Nephron progenitor cell (in vitro differentiated cells): ENCODE measurements around the gene LRRC1.
A peak's percentile ranks its signal among the peaks of the same experiment; 100 is the strongest.

Source experiments
- DNase-seq: peaks from one replicate; pipeline ENCODE4 v3.0.0; 2021
- H3K27ac Mint-ChIP-seq: 2 replicates; pipeline ENCODE4 v1.8.0; 2021; ENCODE audit warnings: mild to moderate bottlenecking, moderate library complexity, mixed read lengths
- H3K27me3 Mint-ChIP-seq: 2 replicates; pipeline ENCODE4 v1.8.0; 2021; ENCODE audit warnings: mild to moderate bottlenecking, low read depth, mixed read lengths; ENCODE audit not compliant: poor library complexity
- H3K36me3 Mint-ChIP-seq: 2 replicates; pipeline ENCODE4 v1.8.0; 2021; ENCODE audit warnings: low read depth, mixed read lengths
- H3K4me1 Mint-ChIP-seq: 2 replicates; pipeline ENCODE4 v1.8.0; 2021; ENCODE audit warnings: mixed read lengths
- H3K4me3 Mint-ChIP-seq: 2 replicates; pipeline ENCODE4 v1.8.0; 2021; ENCODE audit warnings: mild to moderate bottlenecking, moderate library complexity, mixed read lengths
- H3K9me3 Mint-ChIP-seq: 2 replicates; pipeline ENCODE4 v1.8.0; 2021; ENCODE audit warnings: mild to moderate bottlenecking, moderate library complexity, mixed read lengths
- CTCF ChIP-seq: fragments of 200-600 bp; sonication (generic); IDR thresholded peaks from 2 replicates; pipeline ENCODE4 v1.5.0; 2021; ENCODE audit warnings: antibody characterized with exemption

LRRC1 gene

GRCh38 chr6:53854843-53855567, 60.2 kb downstream of the LRRC1 start:
- TF ChIP-seq CTCF = no peak
- DNase-seq = no peak
- no peak overlapping the region for H3K27ac Mint-ChIP-seq
- H3K4me3 Mint-ChIP-seq = no peak overlapping the region
- no peaks in the 10 kb centered on the region for H3K9me3 Mint-ChIP-seq
- no peaks in the 10 kb centered on the region for H3K36me3 Mint-ChIP-seq
- H3K27me3 Mint-ChIP-seq = peaks cover 5% of the 10 kb centered on the region
- peaks cover 16% of the 10 kb centered on the region for H3K4me1 Mint-ChIP-seq

GRCh38 chr6:53855940-53856339, 61.1 kb downstream of the LRRC1 start:
- peaks cover 5% of the 10 kb centered on the region for H3K27me3 Mint-ChIP-seq
- H3K4me1 Mint-ChIP-seq = peaks cover 16% of the 10 kb centered on the region
- no peaks in the 10 kb centered on the region for H3K9me3 Mint-ChIP-seq
- H3K4me3 Mint-ChIP-seq = no peak overlapping the region
- no peak for TF ChIP-seq CTCF
- no peak for DNase-seq
- no peak overlapping the region for H3K27ac Mint-ChIP-seq
- no peaks in the 10 kb centered on the region for H3K36me3 Mint-ChIP-seq

GRCh38 chr6:53857318-53858094, 62.7 kb downstream of the LRRC1 start:
- peaks cover 16% of the 10 kb centered on the region for H3K4me1 Mint-ChIP-seq
- TF ChIP-seq CTCF = no peak
- peak overlapping the region; percentile 60 for H3K27ac Mint-ChIP-seq
- no peak for DNase-seq
- H3K4me3 Mint-ChIP-seq = no peak overlapping the region
- no peaks in the 10 kb centered on the region for H3K9me3 Mint-ChIP-seq
- no peaks in the 10 kb centered on the region for H3K36me3 Mint-ChIP-seq
- peaks cover 5% of the 10 kb centered on the region for H3K27me3 Mint-ChIP-seq

GRCh38 chr6:53858196-53858595, 63.4 kb downstream of the LRRC1 start:
- Mint-ChIP-seq H3K27me3 (peaks cover 5% of the 10 kb centered on the region), H3K27ac (no peak overlapping the region), H3K9me3 (no peaks in the 10 kb centered on the region), H3K4me1 (peaks cover 16% of the 10 kb centered on the region), H3K4me3 (no peak overlapping the region), H3K36me3 (no peaks in the 10 kb centered on the region)
- TF ChIP-seq CTCF = no peak
- DNase-seq = no peak

- Mint-ChIP-seq H3K4me3 (no peak overlapping the region), H3K4me1 (peaks cover 16% of the 10 kb centered on the region), H3K27ac (no peak overlapping the region), H3K36me3 (no peaks in the 10 kb centered on the region), H3K27me3 (peaks cover 5% of the 10 kb centered on the region), H3K9me3 (no peaks in the 10 kb centered on the region)
- TF ChIP-seq CTCF = no peak
- no peak for DNase-seq
Observed at GRCh38 chr6:53858913-53859312, 64.1 kb downstream of the LRRC1 start.
